Measurements from ENCODE around the gene CDH11.

Gene CDH11

DNA sequence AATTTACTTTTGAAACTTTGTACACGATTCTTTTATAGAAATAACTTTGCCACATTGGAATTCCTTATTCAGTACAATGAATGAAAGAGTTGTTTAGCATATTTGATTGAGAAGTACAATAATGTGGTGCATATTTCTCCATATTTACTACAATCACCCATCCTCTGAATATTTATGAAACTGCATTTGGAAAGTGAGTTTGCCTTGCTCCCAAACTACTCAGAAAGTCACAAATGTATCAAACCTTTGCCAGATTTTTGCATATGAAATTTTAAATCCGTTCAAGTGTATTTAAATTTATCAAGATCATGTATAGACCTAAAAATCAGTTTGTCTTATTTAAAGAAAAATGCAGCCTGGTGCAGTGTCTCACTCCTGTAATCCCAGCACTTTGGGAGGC is 148.7 kb downstream of the CDH11 start:
- no peak for DNase-seq

DNA sequence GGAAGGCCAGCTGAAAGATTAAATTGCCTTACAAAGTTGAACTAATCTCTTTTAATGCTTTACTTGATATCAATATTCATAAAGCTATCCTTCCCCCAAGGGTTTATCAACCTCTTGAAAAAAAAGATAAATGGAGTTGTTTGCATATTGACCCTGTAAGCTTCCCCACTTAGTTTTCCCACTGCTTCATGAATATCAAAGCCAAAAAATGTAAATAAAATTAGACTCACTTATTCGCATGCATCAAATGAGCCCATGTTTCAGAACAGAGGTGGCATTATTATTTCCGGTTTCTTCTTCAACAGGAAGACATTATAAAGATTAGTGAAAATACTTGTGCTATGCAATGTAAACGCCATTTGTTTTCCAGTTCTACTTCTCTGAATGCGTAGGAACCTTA is 150.7 kb downstream of the CDH11 start:
- DNase-seq = no peak

GRCh38 chr16:64969221-64969620 is 152.6 kb downstream of the CDH11 start:
- no peak for DNase-seq

DNA sequence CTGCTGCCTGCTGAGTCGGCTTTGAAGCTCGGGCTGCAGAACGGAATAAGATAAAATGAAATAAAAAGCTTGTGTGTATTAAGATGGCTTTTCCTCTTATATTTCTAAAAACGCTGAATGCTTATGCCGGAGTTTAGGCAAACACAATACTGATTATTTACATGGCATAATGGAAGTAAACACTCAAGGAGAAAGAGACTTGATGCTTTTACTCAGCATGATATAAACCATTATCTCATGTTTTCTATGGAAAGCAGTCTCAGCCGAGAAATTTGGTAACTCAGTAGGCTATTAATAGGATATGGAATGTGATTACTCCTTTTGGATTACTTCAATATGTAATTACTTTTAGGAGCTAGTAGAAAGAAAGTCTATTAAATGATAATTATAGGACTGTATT is 153.3 kb downstream of the CDH11 start:
- DNase-seq = no peak

DNA sequence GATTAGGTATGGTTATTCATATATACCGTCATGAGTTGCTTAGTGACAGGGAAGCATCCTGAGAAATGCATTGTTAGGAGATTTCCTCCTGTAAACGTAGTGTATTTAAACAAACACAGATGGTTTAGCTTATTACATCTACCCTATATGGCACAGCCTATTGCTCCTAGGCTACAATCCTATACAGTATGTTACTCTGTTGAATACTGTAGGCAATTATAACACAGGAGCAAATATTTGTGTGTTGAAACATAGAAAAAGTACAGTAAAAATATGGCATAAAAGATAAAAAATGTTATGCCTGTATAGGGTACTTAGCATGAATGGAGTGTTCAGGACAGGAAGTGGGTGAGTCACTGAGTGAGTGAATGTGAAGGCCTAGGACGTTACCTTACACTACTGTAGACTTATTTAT is 157.7 kb downstream of the CDH11 start:
- no peak for DNase-seq

GRCh38 chr16:64962786-64963185 is 159.1 kb downstream of the CDH11 start:
- no peak for DNase-seq

- DNase-seq = no peak
Observed at GRCh38 chr16:64957246-64957645, 164.6 kb downstream of the CDH11 start.

DNA sequence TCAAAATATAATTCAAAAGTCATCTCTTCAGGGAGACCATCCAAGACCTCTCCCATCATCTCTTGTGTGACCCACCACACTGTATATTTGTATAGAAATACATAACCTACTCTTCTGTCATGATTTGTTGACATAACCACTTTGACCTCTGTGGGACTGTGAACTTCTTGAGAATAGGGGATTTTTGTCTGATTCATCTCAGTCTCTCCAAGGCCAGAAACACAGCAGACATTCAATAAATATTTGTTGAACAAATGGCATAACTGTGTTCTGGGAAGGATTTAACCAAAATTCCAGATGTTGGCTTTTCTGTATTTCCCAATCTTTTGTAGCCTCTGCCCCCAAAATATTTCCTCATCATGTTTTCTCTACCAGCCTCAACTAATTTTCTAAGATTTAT is 169.7 kb downstream of the CDH11 start:
- DNase-seq = no peak

DNA sequence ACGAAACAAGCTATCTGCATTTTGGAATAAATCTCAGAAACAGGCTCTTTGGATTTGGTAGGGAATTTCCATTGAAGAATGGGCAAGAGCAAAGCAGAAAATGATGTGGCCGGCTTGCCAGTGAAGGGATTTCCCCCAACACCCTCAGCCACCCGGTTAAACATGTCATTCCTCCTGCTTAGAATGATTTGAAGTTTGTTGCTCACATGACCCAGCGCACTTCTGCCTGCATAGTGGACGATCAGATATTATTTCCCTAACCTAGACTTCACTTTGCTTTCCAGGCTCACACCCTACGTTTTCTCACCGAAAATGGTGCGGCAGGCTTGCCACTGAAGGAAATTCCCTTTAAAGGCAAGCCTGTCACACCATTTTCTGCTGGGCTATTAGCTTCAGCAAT is 170.7 kb downstream of the CDH11 start:
- DNase-seq = no peak

DNA sequence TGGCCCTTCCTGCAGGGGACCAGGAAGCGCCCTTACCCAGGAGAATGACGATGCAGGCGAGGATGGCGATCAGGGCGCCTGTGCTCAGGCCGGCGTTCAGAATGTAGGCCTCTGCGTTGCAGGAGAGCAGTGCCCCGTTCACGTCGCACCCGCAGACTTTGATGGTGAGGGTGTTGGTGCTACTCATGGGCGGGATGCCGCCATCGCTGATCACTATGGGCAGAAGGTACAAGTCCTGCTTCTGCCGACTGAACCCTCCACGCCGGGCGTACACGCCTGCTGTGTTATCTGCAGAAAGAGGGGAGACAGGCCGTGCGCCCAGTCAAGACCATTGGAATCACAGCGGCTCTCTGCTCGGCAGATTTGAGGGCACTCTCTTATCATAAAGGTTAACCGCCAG is 171.1 kb downstream of the CDH11 start:
- no peak for DNase-seq

GRCh38 chr16:64950262-64950661 is 171.6 kb downstream of the CDH11 start:
- DNase-seq = no peak

GRCh38 chr16:64948056-64948455 is 173.8 kb downstream of the CDH11 start:
- no peak for DNase-seq

- DNase-seq = no peak
Observed at GRCh38 chr16:64947651-64948050, 174.2 kb downstream of the CDH11 start.

GRCh38 chr16:64933885-64934284 is 188.0 kb downstream of the CDH11 start:
- DNase-seq = no peak

GRCh38 chr16:64926476-64926875 is 195.4 kb downstream of the CDH11 start:
- no peak for DNase-seq

DNA sequence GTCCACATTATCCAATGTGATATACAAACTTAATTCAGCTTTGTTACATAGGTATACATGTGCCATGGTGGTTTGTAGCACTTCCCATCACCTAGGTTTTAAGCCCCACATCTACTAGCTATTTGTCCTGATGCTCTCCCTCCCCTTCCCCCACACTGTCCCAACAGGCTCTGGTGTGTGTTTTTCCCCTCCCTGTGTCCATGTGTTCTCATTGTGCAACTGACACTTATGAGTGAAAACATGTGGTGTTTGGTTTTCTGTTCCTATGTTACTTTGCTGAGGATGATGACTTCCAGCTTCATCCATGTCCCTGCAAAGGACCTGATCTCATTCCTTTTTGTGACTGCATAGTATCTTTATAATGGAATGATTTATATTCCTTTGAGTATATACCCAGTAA is 196.7 kb downstream of the CDH11 start:
- DNase-seq = no peak

GRCh38 chr16:64924086-64924485 is 197.8 kb downstream of the CDH11 start:
- DNase-seq = no peak

DNA sequence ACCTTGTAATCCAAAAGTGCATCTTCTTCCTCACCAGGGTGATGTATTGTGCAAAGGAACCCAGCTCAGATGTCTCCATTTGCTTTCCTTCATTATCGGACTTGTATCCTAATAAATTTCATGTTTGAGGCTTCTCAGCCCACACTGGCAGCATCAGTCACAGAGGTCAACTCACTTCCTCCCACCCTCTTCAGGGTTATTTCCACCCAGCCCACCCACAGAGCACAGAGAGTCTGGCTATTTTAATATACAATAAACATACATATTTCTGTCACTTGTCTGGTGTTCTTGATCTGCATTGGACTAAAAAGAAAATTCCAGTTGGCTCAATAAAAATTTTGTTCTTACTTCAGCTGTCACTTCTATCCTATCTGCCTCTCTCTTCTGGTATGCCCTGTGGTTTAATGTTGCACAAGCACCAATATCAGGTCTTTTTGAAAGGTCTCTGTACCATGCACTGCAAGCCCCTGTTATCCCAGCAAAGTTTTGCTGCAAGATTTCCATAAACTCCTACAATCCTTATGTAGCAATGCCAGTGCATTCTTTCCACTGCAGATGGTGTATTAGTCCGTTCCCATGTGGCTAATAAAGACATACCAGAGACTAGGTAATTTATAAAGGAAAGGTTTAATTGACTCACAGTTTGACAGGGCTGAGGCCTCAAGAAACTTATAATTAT is 201.8 kb downstream of the CDH11 start:
- no peak for DNase-seq

DNA sequence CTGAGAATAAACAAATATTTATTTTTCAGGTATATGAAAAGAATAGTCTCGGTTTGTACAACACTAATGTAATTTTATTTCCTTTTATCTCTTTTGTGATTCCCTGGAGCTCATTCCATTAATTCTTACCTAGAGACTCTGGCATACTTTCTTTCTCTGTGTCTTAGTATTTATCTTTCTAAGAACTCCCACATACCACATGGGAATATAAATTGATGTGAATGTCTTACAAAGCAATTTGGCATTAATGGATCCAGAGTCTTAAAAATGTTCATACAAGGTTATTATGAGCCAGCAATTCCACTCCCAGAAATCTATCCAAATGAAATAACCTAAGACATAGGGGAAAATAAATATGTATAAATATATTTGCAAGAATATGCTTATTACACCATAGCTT is 202.7 kb downstream of the CDH11 start:
- DNase-seq = no peak

DNA sequence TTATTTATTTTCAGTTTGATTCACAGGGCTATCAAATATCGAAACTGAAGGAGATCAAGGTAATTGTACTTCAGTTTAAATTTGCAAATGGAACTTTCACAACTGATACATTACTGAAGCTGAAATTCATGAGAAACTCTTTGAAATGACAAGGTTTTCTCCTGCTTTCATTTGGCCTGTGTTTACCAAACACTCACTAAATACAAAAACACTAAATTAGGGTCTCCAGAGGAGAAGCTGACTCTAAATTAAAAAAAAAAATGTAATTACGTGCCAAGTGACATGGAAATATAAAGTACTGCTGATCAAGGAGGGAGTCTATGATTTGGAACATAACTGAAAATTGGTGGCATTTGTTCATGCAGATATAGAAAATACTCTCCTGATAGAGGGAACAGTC is 205.8 kb downstream of the CDH11 start:
- DNase-seq = no peak

DNA sequence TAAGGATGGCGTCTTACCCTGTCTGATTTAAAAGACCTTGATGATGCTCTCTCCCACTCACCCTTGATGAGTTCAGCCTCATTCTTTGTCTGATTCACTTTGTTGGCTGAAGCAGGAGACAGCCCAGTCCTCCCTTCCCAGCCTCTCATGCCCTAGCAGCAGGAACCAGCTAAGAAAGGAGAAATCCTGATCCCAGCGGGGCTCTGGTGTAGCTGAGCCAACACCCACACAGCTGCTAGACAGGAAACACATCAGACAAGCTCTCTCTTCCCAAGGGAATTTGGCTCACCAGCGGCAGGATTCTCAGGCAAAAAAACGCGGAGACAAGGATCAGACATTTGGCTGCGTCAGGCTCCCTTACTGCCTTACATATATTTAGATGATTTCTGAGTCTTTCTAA is 211.5 kb downstream of the CDH11 start:
- DNase-seq = no peak

- no peak for DNase-seq
Observed at GRCh38 chr16:64907844-64908243, 214.0 kb downstream of the CDH11 start.

- no peak for DNase-seq
Observed at GRCh38 chr16:64903770-64904169, 218.1 kb downstream of the CDH11 start.

GRCh38 chr16:64900517-64900916 is 221.3 kb downstream of the CDH11 start:
- no peak for DNase-seq

GRCh38 chr16:64900019-64900418 is 221.8 kb downstream of the CDH11 start:
- no peak for DNase-seq

GRCh38 chr16:64898159-64898558 is 223.7 kb downstream of the CDH11 start:
- DNase-seq = no peak

All from T-helper 1 cell (primary cell).